HTERT RPE-1 (cell line): Measurements from ENCODE around the gene PRKG1.

Source experiments
- in situ Hi-C: fragments of 300-500 bp; cut with MboI; formaldehyde crosslinking; loops from 4 replicates; pipeline ENCODE4 v1.14.3; 2020; ENCODE audit warnings: low sequenced_read_pairs

Gene PRKG1

GRCh38 chr10:51950371-51950995 lies 876.2 kb downstream of the PRKG1 start:
- in situ Hi-C loops: no loop called here

GRCh38 chr10:51950996-51951555 lies 876.8 kb downstream of the PRKG1 start:
- in situ Hi-C loops: no loop called here

- in situ Hi-C loops: no loop called here
Measured at GRCh38 chr10:51951601-51952000, 877.3 kb downstream of the PRKG1 start.

- in situ Hi-C loops: no loop called here
Measured at GRCh38 chr10:51952056-51952455, 877.8 kb downstream of the PRKG1 start.

- in situ Hi-C loops: no loop called here
Measured at GRCh38 chr10:51955696-51956095, 881.4 kb downstream of the PRKG1 start.

GRCh38 chr10:51956822-51957221 lies 882.5 kb downstream of the PRKG1 start:
- in situ Hi-C loops: no loop called here

GRCh38 chr10:51960494-51960895 lies 886.2 kb downstream of the PRKG1 start:
- in situ Hi-C loops: no loop called here

- in situ Hi-C loops: no loop called here
Measured at GRCh38 chr10:51961401-51961800, 887.1 kb downstream of the PRKG1 start.

GRCh38 chr10:51964630-51965029 lies 890.3 kb downstream of the PRKG1 start:
- in situ Hi-C loops: no loop called here

- in situ Hi-C loops: no loop called here
Measured at GRCh38 chr10:51965451-51965850, 891.2 kb downstream of the PRKG1 start.

- in situ Hi-C loops: no loop called here
Measured at GRCh38 chr10:51972733-51973346, 898.6 kb downstream of the PRKG1 start.

- in situ Hi-C loops: no loop called here
Measured at GRCh38 chr10:51980752-51981151, 906.5 kb downstream of the PRKG1 start.

GRCh38 chr10:51981731-51982130 lies 907.4 kb downstream of the PRKG1 start:
- in situ Hi-C loops: no loop called here

GRCh38 chr10:51983481-51983880 lies 909.2 kb downstream of the PRKG1 start:
- in situ Hi-C loops: no loop called here

GRCh38 chr10:51985336-51985735 lies 911.0 kb downstream of the PRKG1 start:
- in situ Hi-C loops: no loop called here

- in situ Hi-C loops: no loop called here
Measured at GRCh38 chr10:51986516-51986915, 912.2 kb downstream of the PRKG1 start.

GRCh38 chr10:51993475-51993874 lies 919.2 kb downstream of the PRKG1 start:
- in situ Hi-C loops: no loop called here

GRCh38 chr10:51999096-51999495 lies 924.8 kb downstream of the PRKG1 start:
- in situ Hi-C loops: no loop called here

GRCh38 chr10:52004342-52004949 lies 930.2 kb downstream of the PRKG1 start:
- in situ Hi-C loops: no loop called here

GRCh38 chr10:52007091-52007490 lies 932.8 kb downstream of the PRKG1 start:
- in situ Hi-C loops: no loop called here

- in situ Hi-C loops: no loop called here
Measured at GRCh38 chr10:52011118-52011517, 936.8 kb downstream of the PRKG1 start.

GRCh38 chr10:52019077-52019555 lies 944.8 kb downstream of the PRKG1 start:
- in situ Hi-C loops: no loop called here
